ENCODE data around the gene TEX28.

GRCh38 chrX:154304846-154305245 is 9.9 kb upstream of the TEX28 start:
- TF ChIP-seq CTCF (IDR thresholded peaks at IDR 0.05) (no peak), POLR2A (IDR thresholded peaks at IDR 0.05) (no peak)
